Fibroblast of skin of left biceps (primary cell): ENCODE measurements around the gene UNC13A.

Source experiments
- DNase-seq, 2 experiments: peaks; one replicate each; pipeline ENCODE4 v3.0.0-alpha.2; 2013; ENCODE audit warnings: low read depth in 2 of 2

The UNC13A gene

GRCh38 chr19:17669419-17669818 lies 18.7 kb downstream of the UNC13A start:
- no peak for DNase-seq

- DNase-seq = no peak
These were observed 23.1 kb downstream of the UNC13A start for GRCh38 chr19:17665058-17665457.

GRCh38 chr19:17659996-17660395 lies 28.2 kb downstream of the UNC13A start:
- no peak for DNase-seq

- no peak for DNase-seq
These were observed 29.5 kb downstream of the UNC13A start for GRCh38 chr19:17658666-17659065.

GRCh38 chr19:17658240-17658639 lies 29.9 kb downstream of the UNC13A start:
- DNase-seq = no peak

GRCh38 chr19:17656970-17657369 lies 31.2 kb downstream of the UNC13A start:
- DNase-seq = no peak

GRCh38 chr19:17655751-17656472 lies 32.2 kb downstream of the UNC13A start:
- DNase-seq = no peak

GRCh38 chr19:17654993-17655392 lies 33.2 kb downstream of the UNC13A start:
- DNase-seq = no peak

GRCh38 chr19:17652627-17653026 lies 35.5 kb downstream of the UNC13A start:
- DNase-seq = no peak

GRCh38 chr19:17648786-17649185 lies 39.4 kb downstream of the UNC13A start:
- DNase-seq = no peak

- no peak for DNase-seq
These were observed 40.0 kb downstream of the UNC13A start for GRCh38 chr19:17648097-17648660.

- no peak for DNase-seq
These were observed 40.8 kb downstream of the UNC13A start for GRCh38 chr19:17647071-17648020.

GRCh38 chr19:17646441-17646840 lies 41.7 kb downstream of the UNC13A start:
- no peak for DNase-seq

GRCh38 chr19:17645339-17645963 lies 42.7 kb downstream of the UNC13A start:
- no peak for DNase-seq

GRCh38 chr19:17642656-17643055 lies 45.5 kb downstream of the UNC13A start:
- no peak for DNase-seq

- DNase-seq = no peak
These were observed 46.3 kb downstream of the UNC13A start for GRCh38 chr19:17641846-17642245.

GRCh38 chr19:17641181-17641580 lies 47.0 kb downstream of the UNC13A start:
- no peak for DNase-seq

GRCh38 chr19:17633700-17634099 lies 54.5 kb downstream of the UNC13A start:
- no peak for DNase-seq

- DNase-seq = no peak
These were observed 55.6 kb downstream of the UNC13A start for GRCh38 chr19:17632577-17632976.

- DNase-seq = no peak
These were observed 58.4 kb downstream of the UNC13A start for GRCh38 chr19:17629760-17630159.

- no peak for DNase-seq
These were observed 60.2 kb downstream of the UNC13A start for GRCh38 chr19:17627921-17628320.

GRCh38 chr19:17627161-17627560 lies 61.0 kb downstream of the UNC13A start:
- DNase-seq = no peak
